PC-9 (cell line): ENCODE results near the gene EEF1AKMT3. TPM values are rescaled to one million over a fixed set of nuclear protein-coding genes. Genes with fewer than 3 reads are reported as not detected.

Source experiments
- BruUV-seq: library from RNA; stranded (reverse); fragments of 400-500 nt; replicated peaks from 2 replicates; lab custom pipeline; 2021; lab: Mats Ljungman, UMichigan
- CTCF ChIA-PET: fragments of 300-600 bp; sonication (Branson Sonifier 250); formaldehyde crosslinking; loops from one replicate; lab custom pipeline; 2022; ENCODE audit warnings: antibody characterized with exemption; lab: Charles Lee
- POLR2A ChIA-PET: fragments of 300-600 bp; sonication (Branson Sonifier 250); formaldehyde crosslinking; loops from one replicate; lab custom pipeline; 2022; ENCODE audit warnings: antibody characterized with exemption; ENCODE audit not compliant: unreplicated experiment; lab: Charles Lee
- DNase-seq, 2 experiments: peaks; one replicate each; pipeline versions ENCODE4 v3.0.0 to v3.0.0-alpha.2; 2015 to 2022; ENCODE audit warnings: mixed read lengths in 1 of 2
- H2AFZ ChIP-seq: fragments of 200-600 bp; sonication (generic); 2 replicates; pipeline ENCODE4 v1.8.1; 2017; ENCODE audit warnings: antibody characterized with exemption
- H3F3A ChIP-seq: fragments of 200-600 bp; sonication (generic); 2 replicates; pipeline ENCODE4 v1.8.1; 2017; ENCODE audit warnings: antibody characterized with exemption, mild to moderate bottlenecking, low read depth; ENCODE audit not compliant: insufficient read depth
- H3K27ac ChIP-seq: fragments of 200-600 bp; sonication (generic); 2 replicates; pipeline ENCODE4 v1.6.1; 2016; ENCODE audit warnings: mixed run types
- H3K27me3 ChIP-seq: fragments of 200-600 bp; sonication (generic); 2 replicates; pipeline ENCODE4 v1.6.1; 2016; ENCODE audit warnings: low read depth, mixed run types; ENCODE audit not compliant: insufficient read depth
- H3K36me3 ChIP-seq: fragments of 200-600 bp; sonication (generic); 2 replicates; pipeline ENCODE4 v1.6.1; 2016; ENCODE audit warnings: low read depth, mixed run types
- H3K4me1 ChIP-seq: fragments of 200-600 bp; sonication (generic); replicated peaks from 2 replicates; pipeline ENCODE4 v1.6.1; 2016; ENCODE audit warnings: mixed run types; ENCODE audit not compliant: insufficient read depth
- H3K4me2 ChIP-seq: fragments of 200-600 bp; sonication (generic); 2 replicates; pipeline ENCODE4 v1.6.1; 2017; ENCODE audit warnings: mixed run types
- H3K4me3 ChIP-seq: fragments of 200-600 bp; sonication (generic); 2 replicates; pipeline ENCODE4 v1.6.1; 2016; ENCODE audit warnings: mixed run types
- H3K79me2 ChIP-seq: fragments of 200-600 bp; sonication (generic); 2 replicates; pipeline ENCODE4 v1.6.1; 2017; ENCODE audit warnings: low read depth, mixed run types
- H3K9me2 ChIP-seq: fragments of 200-600 bp; sonication (generic); 2 replicates; pipeline ENCODE4 v1.8.1; 2017; ENCODE audit warnings: mild to moderate bottlenecking; ENCODE audit not compliant: insufficient read depth
- H3K9me3 ChIP-seq: fragments of 200-600 bp; sonication (generic); 2 replicates; pipeline ENCODE4 v1.8.1; 2016; ENCODE audit warnings: low read depth; ENCODE audit not compliant: insufficient read depth
- H4K20me1 ChIP-seq: fragments of 200-600 bp; sonication (generic); 2 replicates; pipeline ENCODE4 v1.8.1; 2017; ENCODE audit not compliant: insufficient read depth
- EZH2 ChIP-seq: fragments of 200-600 bp; sonication (generic); IDR thresholded peaks from 2 replicates; pipeline ENCODE4 v1.8.0; 2017; ENCODE audit warnings: antibody characterized with exemption, low read depth
- intact Hi-C: fragments of 100-400 bp; cut with micrococcal nuclease; formaldehyde crosslinking; loops from one replicate; pipeline ENCODE4 v1.10.0; 2022; ENCODE audit not compliant: unreplicated experiment
- total RNA-seq: library from RNA; stranded (reverse); gene quantifications from 2 replicates; pipeline ENCODE4 v1.2.3, GENCODE V29; 2021
- TF ChIP-seq, protein P1 (sequence below): fragments of 200-600 bp; sonication (generic); conservative IDR thresholded peaks from 2 replicates; pipeline ENCODE4 v1.6.1; 2017; ENCODE audit warnings: mixed run types, antibody characterized with exemption, mild to moderate bottlenecking, moderate library complexity

EEF1AKMT3 gene
- total RNA-seq, 1 experiment from 2014 or later: 13.1 TPM

DNA sequence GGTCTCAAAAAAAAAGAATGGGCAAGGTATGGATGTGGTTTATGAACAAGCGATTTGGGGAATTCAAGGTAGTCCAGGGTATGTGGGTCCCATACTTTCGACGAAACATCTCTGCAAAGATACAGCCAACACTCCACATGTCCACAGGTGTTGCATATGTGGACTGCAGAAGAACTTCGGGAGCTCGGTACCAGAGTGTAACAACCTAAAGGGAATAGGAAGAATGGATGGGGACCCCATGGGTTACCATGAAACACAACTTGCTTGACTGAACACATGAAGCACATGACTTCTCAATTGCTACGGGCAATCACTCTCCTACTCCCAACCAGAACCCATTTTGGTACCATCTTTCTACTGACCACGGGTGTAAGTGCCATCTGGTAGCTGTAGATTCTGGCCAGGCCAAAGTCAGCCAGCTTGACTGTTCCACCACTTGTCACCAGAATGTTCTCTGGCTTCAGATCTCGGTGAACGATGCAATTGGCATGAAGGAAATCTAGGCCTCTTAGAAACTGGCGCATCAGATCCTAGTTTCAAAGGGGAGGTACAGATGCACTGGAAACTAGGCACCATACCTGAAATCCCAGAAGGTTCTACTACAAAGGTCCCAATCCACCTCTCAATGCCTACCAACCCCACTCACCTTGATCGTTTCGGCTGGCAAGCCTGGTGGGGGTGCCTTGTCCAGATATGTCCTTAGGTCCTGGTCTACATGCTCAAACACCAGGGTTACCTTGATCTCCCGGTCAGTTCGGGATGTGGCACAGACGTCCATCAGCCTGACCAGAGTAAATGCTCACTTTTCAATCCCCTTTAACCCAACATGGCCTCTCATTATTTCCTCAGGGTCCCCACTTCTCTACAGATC lies 21.6 kb upstream of the EEF1AKMT3 start:
- ChIA-PET POLR2A (no interaction called here), CTCF (no interaction called here)
- H3K27me3 ChIP-seq: no peaks in the 10 kb centered on the region
- no peak for DNase-seq
- H4K20me1 ChIP-seq: no peaks in the 10 kb centered on the region
- TF ChIP-seq, protein P1, sequence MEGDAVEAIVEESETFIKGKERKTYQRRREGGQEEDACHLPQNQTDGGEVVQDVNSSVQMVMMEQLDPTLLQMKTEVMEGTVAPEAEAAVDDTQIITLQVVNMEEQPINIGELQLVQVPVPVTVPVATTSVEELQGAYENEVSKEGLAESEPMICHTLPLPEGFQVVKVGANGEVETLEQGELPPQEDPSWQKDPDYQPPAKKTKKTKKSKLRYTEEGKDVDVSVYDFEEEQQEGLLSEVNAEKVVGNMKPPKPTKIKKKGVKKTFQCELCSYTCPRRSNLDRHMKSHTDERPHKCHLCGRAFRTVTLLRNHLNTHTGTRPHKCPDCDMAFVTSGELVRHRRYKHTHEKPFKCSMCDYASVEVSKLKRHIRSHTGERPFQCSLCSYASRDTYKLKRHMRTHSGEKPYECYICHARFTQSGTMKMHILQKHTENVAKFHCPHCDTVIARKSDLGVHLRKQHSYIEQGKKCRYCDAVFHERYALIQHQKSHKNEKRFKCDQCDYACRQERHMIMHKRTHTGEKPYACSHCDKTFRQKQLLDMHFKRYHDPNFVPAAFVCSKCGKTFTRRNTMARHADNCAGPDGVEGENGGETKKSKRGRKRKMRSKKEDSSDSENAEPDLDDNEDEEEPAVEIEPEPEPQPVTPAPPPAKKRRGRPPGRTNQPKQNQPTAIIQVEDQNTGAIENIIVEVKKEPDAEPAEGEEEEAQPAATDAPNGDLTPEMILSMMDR: no peak
- TF ChIP-seq EZH2: no peak
- peak overlapping the region; percentile 78 for H3K4me3 ChIP-seq
- H3K36me3 ChIP-seq: peaks cover 20% of the 10 kb centered on the region
- H3K27ac ChIP-seq: no peak overlapping the region
- peaks cover 31% of the 10 kb centered on the region for H3K4me1 ChIP-seq
- H3K4me2 ChIP-seq: peak overlapping the region; percentile 89
- BruUV-seq: no TSS peak
- H3F3A ChIP-seq: peaks cover 45% of the 10 kb centered on the region
- H3K9me2 ChIP-seq: no peaks in the 10 kb centered on the region
- no peaks in the 10 kb centered on the region for H3K9me3 ChIP-seq
- no peak overlapping the region for H2AFZ ChIP-seq
- intact Hi-C loops: no loop called here
- peaks cover 28% of the 10 kb centered on the region for H3K79me2 ChIP-seq

DNA sequence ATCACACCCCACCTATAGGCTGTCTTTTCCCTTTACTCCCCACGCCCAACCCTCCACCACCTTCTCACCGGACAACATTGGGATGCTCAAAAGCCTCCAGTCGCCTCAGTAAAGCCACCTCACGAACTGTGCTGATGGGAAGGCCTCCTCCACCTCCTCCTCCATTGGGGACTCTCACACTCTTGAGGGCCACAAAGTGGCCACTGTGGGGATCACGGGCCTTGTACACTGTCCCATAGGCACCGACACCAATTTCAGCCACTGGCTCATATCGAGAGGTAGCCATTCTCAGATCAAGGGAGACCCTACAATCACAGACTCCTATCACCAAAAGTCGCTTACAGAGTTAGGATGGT lies 21.0 kb upstream of the EEF1AKMT3 start:
- H3K27ac ChIP-seq: peak overlapping the region; percentile 65; the same call in 1 of the 2 replicates
- H3K4me2 ChIP-seq: peak overlapping the region; percentile 89
- DNase-seq: no peak
- H2AFZ ChIP-seq: peak overlapping the region; percentile 94
- peak overlapping the region; percentile 78 for H3K4me3 ChIP-seq
- H3K79me2 ChIP-seq: peaks cover 27% of the 10 kb centered on the region
- intact Hi-C loops: no loop called here
- no peak for TF ChIP-seq EZH2
- TF ChIP-seq, protein P1: no peak
- peaks cover 39% of the 10 kb centered on the region for H3F3A ChIP-seq
- BruUV-seq: no TSS peak
- no peaks in the 10 kb centered on the region for H3K9me2 ChIP-seq
- CTCF ChIA-PET: no interaction called here
- POLR2A ChIA-PET: interaction anchor here (0.6 kb wide), 1 partner anchor 12 kb away, joined by 10 read pairs; no protein-coding TSS in a partner anchor
- H3K9me3 ChIP-seq: no peaks in the 10 kb centered on the region
- no peaks in the 10 kb centered on the region for H4K20me1 ChIP-seq
- H3K27me3 ChIP-seq: no peaks in the 10 kb centered on the region
- peaks cover 20% of the 10 kb centered on the region for H3K36me3 ChIP-seq
- H3K4me1 ChIP-seq: peaks cover 27% of the 10 kb centered on the region

DNA sequence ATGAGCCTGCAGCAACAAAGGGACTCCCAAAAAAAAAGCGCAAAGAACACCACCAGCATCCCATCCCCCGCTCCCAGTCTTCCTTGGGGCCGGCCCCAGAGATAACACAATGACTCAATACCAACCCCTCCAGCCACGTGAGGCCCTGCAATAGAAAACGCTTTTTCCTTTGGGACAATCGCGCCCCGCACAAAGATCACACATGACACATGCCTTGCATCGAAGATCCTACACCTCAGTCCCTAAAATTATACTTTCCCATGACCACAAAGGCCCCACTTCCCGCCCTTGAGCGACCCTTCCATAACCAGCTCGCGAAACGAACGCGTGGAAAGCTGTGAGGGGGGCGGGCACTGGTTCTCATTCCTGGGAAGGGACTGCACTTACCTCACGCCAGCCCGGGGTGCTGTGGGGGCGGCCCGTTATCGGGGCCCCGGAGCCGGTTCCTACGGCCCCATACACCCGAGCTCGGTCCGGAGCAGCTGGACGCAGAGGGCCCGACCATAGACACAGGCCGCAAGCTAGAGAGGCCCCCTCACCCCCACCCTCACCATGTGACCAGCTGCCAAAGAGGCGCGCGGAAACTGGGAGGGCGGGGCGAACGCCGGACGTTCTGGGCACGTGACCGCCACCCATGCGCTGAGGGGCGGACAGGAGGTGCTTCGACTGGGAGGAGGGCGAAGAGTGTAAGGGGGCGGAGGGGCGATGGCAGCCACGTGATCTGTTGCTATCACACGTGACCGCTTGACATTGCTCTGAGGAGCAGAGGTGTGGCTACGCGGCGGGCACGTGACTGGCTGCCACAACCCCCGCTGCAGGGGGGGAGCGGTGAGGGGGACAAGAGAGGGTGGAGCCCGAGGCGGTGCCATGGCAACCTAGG lies 20.4 kb upstream of the EEF1AKMT3 start, which contains the start of gene CDK4:
CDK4 (minus strand) TSS at position 523 of the 880 bp plus-strand sequence. CDS start 593 bp downstream, outside the sequence.
- Histone ChIP-seq H3F3A (peaks cover 34% of the 10 kb centered on the region; the same call in 1 of the 2 replicates), H3K4me1 (peaks cover 27% of the 10 kb centered on the region), H3K27me3 (no peaks in the 10 kb centered on the region), H3K9me3 (no peaks in the 10 kb centered on the region), H3K79me2 (peaks cover 27% of the 10 kb centered on the region), H3K4me2 (peak within 1 kb of the TSS; percentile 89), H4K20me1 (no peaks in the 10 kb centered on the region), H3K4me3 (peak within 1 kb of the TSS; percentile 78), H3K27ac (peak within 1 kb of the TSS; percentile 65), H3K9me2 (no peaks in the 10 kb centered on the region), H2AFZ (peak within 1 kb of the TSS; percentile 94), H3K36me3 (peaks cover 18% of the 10 kb centered on the region)
- BruUV-seq: TSS peak; percentile 51
- intact Hi-C loops: loop anchor here (2.0 kb wide), 1 partner anchor 229 kb away; the partner anchor contains the start of gene MBD6
- TF ChIP-seq, protein P1: no peak
- TF ChIP-seq EZH2: no peak
- ChIA-PET POLR2A (interaction anchor here (0.6 kb wide), 1 partner anchor 13 kb away, joined by 10 read pairs; no protein-coding TSS in a partner anchor), CTCF (no interaction called here)
- peak; percentile 96 to 99 for DNase-seq
